Muscle of leg (tissue), 11 donors: ENCODE measurements around the gene CD101. TPM values are rescaled to one million over a fixed set of nuclear protein-coding genes. Genes with fewer than 3 reads are reported as not detected.
A peak's percentile ranks its signal among the peaks of the same experiment; 100 is the strongest.
"Not testable (repeated sequence)": the region's sequence is repeated elsewhere in the genome, so short reads cannot be mapped to it uniquely, and the experiment has no call there.

Source experiments
- DNase-seq: peaks from one replicate; pipeline ENCODE4 v3.0.0; 2013
- H3K27ac ChIP-seq: one replicate; pipeline ENCODE4 v1.5.1; 2013; ENCODE audit warnings: mild to moderate bottlenecking, low read length, control low read depth
- H3K27me3 ChIP-seq: one replicate; pipeline ENCODE4 v1.6.1; 2013; ENCODE audit warnings: low read length; ENCODE audit not compliant: control insufficient read depth, insufficient read depth
- H3K36me3 ChIP-seq: one replicate; pipeline ENCODE4 v1.6.1; 2013; ENCODE audit warnings: low read length; ENCODE audit not compliant: control insufficient read depth, insufficient read depth
- H3K4me1 ChIP-seq: one replicate; pipeline ENCODE4 v1.6.1; 2013; ENCODE audit warnings: low read length; ENCODE audit not compliant: control insufficient read depth, insufficient read depth
- H3K4me3 ChIP-seq: one replicate; pipeline ENCODE4 v1.5.1; 2013; ENCODE audit warnings: low read length, control low read depth
- H3K9me3 ChIP-seq: replicated peaks from 2 replicates; pipeline ENCODE4 v1.6.1; 2013; ENCODE audit warnings: low read depth, low read length; ENCODE audit not compliant: control insufficient read depth
- WGBS: methylation state at CpG from one replicate; pipeline ENCODE4 v1.1.5; 2013; ENCODE audit warnings: missing lambda C conversion rate; ENCODE audit not compliant: insufficient coverage; 5-methylcytosine and 5-hydroxymethylcytosine counted together
- polyA plus RNA-seq, 8 donors: library from polyadenylated mRNA; unstranded; fragments of 120-200 nt; gene quantifications; one replicate each; pipeline versions ENCODE4 v1.2.1 to v1.2.3, GENCODE V29; 2013; ENCODE audit warnings: inconsistent platforms in 1 of 8, low replicate concordance in 1 of 8; ENCODE audit not compliant: insufficient read length in 8 of 8, insufficient read depth in 1 of 8
- total RNA-seq: library from RNA; stranded (reverse); fragments of 120-200 nt; gene quantifications from one replicate; pipeline ENCODE4 v1.2.4, GENCODE V29; 2013

Gene CD101
- total and polyA plus RNA-seq, 9 donors: 3.5 to 8.4 (median 5.0) TPM

DNA sequence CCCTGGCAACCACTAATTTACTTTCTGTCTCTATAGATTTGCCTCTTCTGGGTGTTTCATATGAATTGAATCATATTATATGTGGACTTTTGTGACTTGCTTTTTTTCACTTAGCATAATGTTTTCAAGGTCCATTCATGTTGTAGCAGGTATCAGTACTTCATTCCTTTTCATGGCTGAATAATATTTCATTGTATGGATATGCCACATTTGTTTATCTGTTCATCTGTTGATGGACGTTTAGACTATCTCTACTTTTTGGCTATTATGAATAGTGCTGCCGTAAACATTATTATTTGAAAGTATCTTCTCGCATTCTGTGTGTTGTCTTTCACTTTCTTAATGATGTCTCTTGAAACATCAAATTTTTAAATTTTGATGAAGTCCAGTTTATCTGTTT, 32.8 kb upstream of the CD101 start:
- peaks cover 5% of the 10 kb centered on the region for H3K4me1 ChIP-seq
- no peaks in the 10 kb centered on the region for H3K9me3 ChIP-seq
- H3K36me3 ChIP-seq: peaks cover 32% of the 10 kb centered on the region
- no CpG with 5 or more reads among the region's 3 CpGs for WGBS
- no peaks in the 10 kb centered on the region for H3K27me3 ChIP-seq
- no peak overlapping the region for H3K27ac ChIP-seq
- no peak overlapping the region for H3K4me3 ChIP-seq
- DNase-seq: no peak

DNA sequence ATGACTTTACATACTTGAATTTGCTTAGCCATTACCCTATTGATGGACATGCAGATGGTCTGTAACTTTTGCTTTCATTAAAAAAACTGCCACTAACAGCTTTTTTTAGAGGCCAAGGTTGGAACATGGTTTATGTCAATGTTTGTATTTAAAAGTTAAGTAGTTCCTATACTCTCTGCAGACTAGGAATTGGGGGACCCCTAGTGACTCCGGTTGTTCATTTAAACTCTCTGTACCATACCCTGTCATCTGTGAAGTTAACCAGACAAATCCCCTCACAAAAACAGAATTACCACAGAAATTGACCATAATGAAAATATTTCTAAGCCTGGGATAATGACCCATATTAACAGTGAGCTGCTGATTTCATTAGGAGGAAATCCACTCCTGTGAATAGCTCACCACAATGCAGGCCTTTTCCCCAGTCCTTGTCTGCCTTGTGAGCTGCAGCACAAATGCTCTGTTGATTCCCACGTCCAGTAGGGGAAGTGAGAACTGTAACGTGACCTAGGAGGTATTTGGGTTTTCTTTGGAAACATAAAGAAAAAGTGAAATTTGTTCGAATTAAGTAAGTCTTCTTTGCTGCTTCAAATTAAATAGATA, 30.2 kb upstream of the CD101 start:
- Histone ChIP-seq H3K4me1 (peaks cover 5% of the 10 kb centered on the region), H3K27me3 (no peaks in the 10 kb centered on the region), H3K9me3 (no peaks in the 10 kb centered on the region), H3K27ac (no peak overlapping the region), H3K36me3 (peaks cover 29% of the 10 kb centered on the region), H3K4me3 (no peak overlapping the region)
- WGBS: no CpG with 5 or more reads among the region's 4 CpGs
- peak; percentile 52 for DNase-seq

- Histone ChIP-seq H3K9me3 (no peaks in the 10 kb centered on the region), H3K4me1 (peaks cover 5% of the 10 kb centered on the region), H3K27ac (peak overlapping the region; percentile 35), H3K36me3 (peaks cover 22% of the 10 kb centered on the region), H3K4me3 (no peak overlapping the region), H3K27me3 (no peaks in the 10 kb centered on the region)
- 61% methylated on average over 4 of the region's 6 CpGs for WGBS
- no peak for DNase-seq
Observed at GRCh38 chr1:116971965-116972673, 29.4 kb upstream of the CD101 start.

GRCh38 chr1:116972674-116973030, 28.9 kb upstream of the CD101 start:
- Histone ChIP-seq H3K36me3 (peaks cover 18% of the 10 kb centered on the region), H3K27ac (no peak overlapping the region), H3K9me3 (no peaks in the 10 kb centered on the region), H3K4me3 (no peak overlapping the region), H3K27me3 (no peaks in the 10 kb centered on the region), H3K4me1 (peaks cover 5% of the 10 kb centered on the region)
- WGBS: no CpG with 5 or more reads among the region's 2 CpGs
- no peak for DNase-seq

DNA sequence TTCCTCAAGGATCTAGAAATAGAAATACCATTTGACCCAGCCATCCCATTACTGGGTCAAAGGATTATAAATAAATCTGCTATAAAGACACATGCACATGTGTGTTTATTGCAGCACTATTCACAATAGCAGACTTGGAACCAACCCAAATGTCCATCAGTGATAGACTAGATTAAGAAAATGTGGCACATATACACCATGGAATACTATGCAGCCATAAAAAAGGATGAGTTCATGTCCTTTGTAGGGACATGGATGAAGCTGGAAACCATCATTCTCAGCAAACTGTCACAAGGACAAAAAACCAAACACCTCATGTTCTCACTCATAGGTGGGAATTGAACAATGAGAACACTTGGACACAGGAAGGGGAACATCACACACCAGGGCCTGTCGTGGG, 21.3 kb upstream of the CD101 start:
- Histone ChIP-seq H3K4me1 (peaks cover 30% of the 10 kb centered on the region), H3K36me3 (peaks cover 12% of the 10 kb centered on the region)
- H3K27ac ChIP-seq, DNase-seq, H3K9me3 ChIP-seq, H3K27me3 ChIP-seq, H3K4me3 ChIP-seq: not testable (repeated sequence)
- no CpG with 5 or more reads among the region's 1 CpG for WGBS

- Histone ChIP-seq H3K4me3 (no peak overlapping the region), H3K4me1 (peaks cover 34% of the 10 kb centered on the region), H3K36me3 (peaks cover 15% of the 10 kb centered on the region), H3K27me3 (no peaks in the 10 kb centered on the region), H3K27ac (peak overlapping the region; percentile 39), H3K9me3 (no peaks in the 10 kb centered on the region)
- no peak for DNase-seq
- 82% methylated on average over 2 of the region's 2 CpGs for WGBS
Observed at GRCh38 chr1:116981521-116982037, 20.0 kb upstream of the CD101 start.

GRCh38 chr1:116982319-116983004, 19.1 kb upstream of the CD101 start:
- Histone ChIP-seq H3K27me3 (no peaks in the 10 kb centered on the region), H3K27ac (no peak overlapping the region), H3K4me1 (peaks cover 35% of the 10 kb centered on the region), H3K4me3 (no peak overlapping the region), H3K36me3 (peaks cover 18% of the 10 kb centered on the region), H3K9me3 (no peaks in the 10 kb centered on the region)
- DNase-seq: no peak
- 73% methylated on average over 7 of the region's 9 CpGs for WGBS

DNA sequence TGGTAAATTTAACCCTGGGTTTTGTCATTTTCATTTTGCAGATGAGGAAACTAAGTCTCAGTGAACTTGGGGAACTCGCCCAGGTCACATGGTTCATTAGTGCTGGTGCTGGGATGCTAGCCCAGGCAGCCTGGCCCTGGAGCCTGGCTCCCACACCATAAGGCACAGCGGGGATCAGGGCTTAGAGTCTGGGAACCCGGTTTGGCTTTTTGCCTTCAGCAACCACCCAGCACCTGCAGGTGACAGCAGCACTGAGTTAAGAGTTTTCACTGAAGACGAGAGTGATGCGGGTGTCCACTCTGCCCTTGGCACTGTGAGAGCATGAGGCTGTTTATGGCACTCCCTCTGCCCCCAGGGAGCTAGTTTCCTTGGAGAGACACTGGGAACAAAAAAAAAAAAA, 18.4 kb upstream of the CD101 start:
- no peaks in the 10 kb centered on the region for H3K9me3 ChIP-seq
- 53% methylated on average over 3 of the region's 5 CpGs for WGBS
- DNase-seq: no peak
- H3K4me1 ChIP-seq: peaks cover 38% of the 10 kb centered on the region
- peak overlapping the region; percentile 66 for H3K27ac ChIP-seq
- H3K4me3 ChIP-seq: no peak overlapping the region
- H3K36me3 ChIP-seq: peaks cover 18% of the 10 kb centered on the region
- H3K27me3 ChIP-seq: no peaks in the 10 kb centered on the region

DNA sequence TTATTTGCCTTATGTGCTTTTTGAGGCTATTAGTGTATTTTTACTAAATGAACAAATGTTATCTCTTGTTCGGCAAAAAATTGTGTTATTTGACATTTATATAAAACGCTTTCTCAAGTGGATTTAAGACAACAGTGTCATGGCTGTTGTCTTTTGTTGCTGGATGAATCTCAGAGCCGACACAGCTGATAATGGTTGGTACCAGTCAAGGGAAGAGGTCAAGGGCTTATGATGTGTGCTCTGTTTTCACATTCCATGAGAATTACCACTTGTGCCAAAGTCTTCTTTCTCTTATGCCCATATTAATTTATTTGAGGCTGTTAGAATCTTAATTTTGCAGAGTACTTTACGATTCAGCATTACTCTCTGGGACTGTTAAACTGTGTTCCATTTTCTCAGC, 17.9 kb upstream of the CD101 start:
- Histone ChIP-seq H3K36me3 (peaks cover 18% of the 10 kb centered on the region), H3K4me1 (peaks cover 43% of the 10 kb centered on the region), H3K9me3 (no peaks in the 10 kb centered on the region), H3K27ac (peak overlapping the region; percentile 66), H3K4me3 (no peak overlapping the region), H3K27me3 (no peaks in the 10 kb centered on the region)
- 89% methylated on average over 3 of the region's 4 CpGs for WGBS
- DNase-seq: peak; percentile 50

GRCh38 chr1:116984406-116985160, 17.0 kb upstream of the CD101 start:
- DNase-seq: peak; percentile 39
- Histone ChIP-seq H3K9me3 (no peaks in the 10 kb centered on the region), H3K4me1 (peaks cover 49% of the 10 kb centered on the region), H3K4me3 (no peak overlapping the region), H3K36me3 (peaks cover 18% of the 10 kb centered on the region), H3K27me3 (no peaks in the 10 kb centered on the region), H3K27ac (peak overlapping the region; percentile 66)
- 83% methylated on average over 13 of the region's 14 CpGs for WGBS
